Measurements from ENCODE around the gene CYP27C1.

CYP27C1 gene

DNA sequence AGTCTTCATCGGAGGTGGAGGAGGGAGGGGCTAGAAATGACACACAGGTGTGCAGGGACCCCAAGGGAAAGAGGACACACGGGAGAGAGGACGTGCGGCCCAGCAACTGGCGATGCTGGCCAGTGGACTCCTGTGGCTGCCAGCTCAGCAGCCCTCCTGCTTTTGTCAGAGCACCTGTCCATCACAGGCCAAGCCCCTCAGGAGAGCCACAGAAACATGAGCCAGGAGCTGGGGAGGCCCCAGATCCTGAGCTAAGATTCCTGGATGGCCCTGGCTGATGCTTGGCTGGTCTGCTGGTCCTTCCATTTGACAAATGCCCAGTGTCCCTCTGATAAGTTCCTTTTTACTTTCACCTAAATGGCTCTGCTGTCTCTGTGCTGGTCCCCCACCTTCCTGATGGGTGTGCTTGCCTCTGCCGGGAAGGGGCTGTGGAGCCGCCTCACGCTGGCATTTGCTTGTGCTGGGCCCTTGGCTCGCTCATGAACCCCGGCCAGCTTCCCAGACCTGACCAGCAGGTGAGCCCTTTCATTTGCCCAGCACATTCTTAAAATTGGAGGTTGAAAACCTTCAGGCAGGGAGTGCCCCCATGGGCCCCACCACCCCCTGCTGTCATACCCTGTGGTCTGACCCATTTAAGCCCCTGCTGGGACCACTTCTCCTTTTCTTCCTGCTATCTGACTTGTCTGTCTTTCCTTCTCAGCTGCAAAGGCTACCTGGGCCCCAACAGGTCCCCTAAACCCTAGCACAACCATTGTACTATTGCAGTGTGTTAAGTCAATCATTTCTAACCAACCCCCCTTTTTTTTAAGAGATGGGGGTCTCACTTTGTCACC lies 37.3 kb downstream of the CYP27C1 start:
- TF ChIP-seq EZH2phosphoT487 (conservative IDR thresholded peaks at IDR 0.05; ENCODE audit: low read length) (no peak), CTCF (IDR thresholded peaks at IDR 0.05; ENCODE audit: insufficient read depth, low read length, poor library complexity, severe bottlenecking) (no peak)
- Histone ChIP-seq H3K27me3 (ENCODE audit: low read length) (no peaks in the 10 kb centered on the region), H3K27ac (ENCODE audit: low read depth, low read length) (no peak overlapping the region), H2AFZ (ENCODE audit: low read depth, low read length, severe bottlenecking) (no peak overlapping the region), H3K79me2 (ENCODE audit: insufficient read depth, low read length) (no peaks in the 10 kb centered on the region), H3K4me3 (ENCODE audit: insufficient read depth, low read length, poor library complexity, severe bottlenecking) (no peak overlapping the region), H3K36me3 (ENCODE audit: low read length) (no peaks in the 10 kb centered on the region), H3K9me2 (replicated peaks; ENCODE audit: insufficient read depth, low read length) (no peaks in the 10 kb centered on the region), H4K20me1 (ENCODE audit: low read depth, low read length) (no peaks in the 10 kb centered on the region), H3F3A (ENCODE audit: insufficient read depth) (no peaks in the 10 kb centered on the region), H3K9me3 (ENCODE audit: insufficient read depth, low read length) (no peaks in the 10 kb centered on the region), H3K4me2 (ENCODE audit: low read depth, low read length, poor library complexity, severe bottlenecking) (no peak overlapping the region), H3K9ac (ENCODE audit: low read length) (no peak overlapping the region)

DNA sequence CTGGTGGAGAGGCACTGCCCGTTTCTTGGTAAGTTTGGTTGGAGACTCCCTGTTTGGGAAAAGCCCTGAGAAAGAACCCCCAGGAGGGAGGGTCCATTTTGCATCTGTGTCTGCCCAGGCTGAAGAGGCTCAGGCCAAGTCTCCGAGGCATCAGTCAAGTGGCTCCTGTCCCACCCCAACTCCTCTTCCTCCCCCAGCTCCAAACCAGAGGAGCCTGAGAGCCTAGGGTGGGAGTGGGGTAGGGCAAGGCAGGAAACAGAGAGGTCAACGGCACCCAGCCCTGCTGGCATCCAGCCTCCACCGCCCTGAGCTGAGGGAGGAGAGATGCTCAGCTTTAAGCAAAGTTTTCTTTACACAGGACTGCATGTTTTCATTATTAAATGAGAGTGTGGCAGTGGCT lies 38.2 kb downstream of the CYP27C1 start:
- no peaks in the 10 kb centered on the region for H3K36me3 ChIP-seq (ENCODE audit: low read length)
- no peaks in the 10 kb centered on the region for H3F3A ChIP-seq (ENCODE audit: insufficient read depth)
- no peak overlapping the region for H2AFZ ChIP-seq (ENCODE audit: low read depth, low read length, severe bottlenecking)
- no peak overlapping the region for H3K27ac ChIP-seq (ENCODE audit: low read depth, low read length)
- H3K4me3 ChIP-seq (ENCODE audit: insufficient read depth, low read length, poor library complexity, severe bottlenecking): no peak overlapping the region
- no peaks in the 10 kb centered on the region for H4K20me1 ChIP-seq (ENCODE audit: low read depth, low read length)
- no peaks in the 10 kb centered on the region for H3K27me3 ChIP-seq (ENCODE audit: low read length)
- no peaks in the 10 kb centered on the region for H3K79me2 ChIP-seq (ENCODE audit: insufficient read depth, low read length)
- H3K9ac ChIP-seq (ENCODE audit: low read length): no peak overlapping the region
- TF ChIP-seq CTCF (IDR thresholded peaks at IDR 0.05; ENCODE audit: insufficient read depth, low read length, poor library complexity, severe bottlenecking): no peak
- H3K9me2 ChIP-seq (replicated peaks; ENCODE audit: insufficient read depth, low read length): no peaks in the 10 kb centered on the region
- no peaks in the 10 kb centered on the region for H3K9me3 ChIP-seq (ENCODE audit: insufficient read depth, low read length)
- H3K4me2 ChIP-seq (ENCODE audit: low read depth, low read length, poor library complexity, severe bottlenecking): no peak overlapping the region

- Histone ChIP-seq H3K9ac (ENCODE audit: low read length) (no peak overlapping the region), H3K4me2 (ENCODE audit: low read depth, low read length, poor library complexity, severe bottlenecking) (no peak overlapping the region), H4K20me1 (ENCODE audit: low read depth, low read length) (no peaks in the 10 kb centered on the region), H3F3A (ENCODE audit: insufficient read depth) (no peaks in the 10 kb centered on the region), H3K9me2 (replicated peaks; ENCODE audit: insufficient read depth, low read length) (no peaks in the 10 kb centered on the region), H3K79me2 (ENCODE audit: insufficient read depth, low read length) (no peaks in the 10 kb centered on the region), H3K36me3 (ENCODE audit: low read length) (no peaks in the 10 kb centered on the region), H3K27me3 (ENCODE audit: low read length) (no peaks in the 10 kb centered on the region), H3K4me3 (ENCODE audit: insufficient read depth, low read length, poor library complexity, severe bottlenecking) (no peak overlapping the region), H3K27ac (ENCODE audit: low read depth, low read length) (no peak overlapping the region), H2AFZ (ENCODE audit: low read depth, low read length, severe bottlenecking) (no peak overlapping the region), H3K9me3 (ENCODE audit: insufficient read depth, low read length) (no peaks in the 10 kb centered on the region)
- no peak for TF ChIP-seq EZH2phosphoT487 (conservative IDR thresholded peaks at IDR 0.05; ENCODE audit: low read length)
- TF ChIP-seq CTCF (IDR thresholded peaks at IDR 0.05; ENCODE audit: insufficient read depth, low read length, poor library complexity, severe bottlenecking): no peak
Measured at GRCh38 chr2:127179766-127180165, 40.3 kb downstream of the CYP27C1 start.
